GM23248 (cell line): ENCODE measurements around the gene HOXB4.

Experiments
- EZH2 ChIP-seq: fragments of 200-600 bp; sonication (generic); IDR thresholded peaks from 2 replicates; pipeline ENCODE4 v1.6.1; 2018; ENCODE audit warnings: antibody characterized with exemption, mild to moderate bottlenecking; ENCODE audit not compliant: insufficient read depth, poor library complexity, severe bottlenecking
- EZH2phosphoT487 ChIP-seq: fragments of 200-600 bp; sonication (generic); IDR thresholded peaks from 2 replicates; pipeline ENCODE4 v1.6.1; 2018; ENCODE audit warnings: antibody characterized with exemption, moderate library complexity, mild to moderate bottlenecking, low read depth; ENCODE audit not compliant: insufficient read depth

- TF ChIP-seq EZH2phosphoT487 (no peak), EZH2 (no peak)
Observed at GRCh38 chr17:48549914-48550501, 28.1 kb downstream of the HOXB4 start.
